GM18502 (cell line): ENCODE results near the gene PLA2G4F.
A peak's percentile ranks its signal among the peaks of the same experiment; 100 is the strongest.

Experiments
- ATAC-seq: cut with Tn5 transposase; IDR thresholded peaks from one replicate; pipeline ENCODE4 v1.9.1; 2021; ENCODE audit warnings: mild to moderate bottlenecking; ENCODE audit not compliant: unreplicated experiment, poor library complexity

The PLA2G4F gene, protein sequence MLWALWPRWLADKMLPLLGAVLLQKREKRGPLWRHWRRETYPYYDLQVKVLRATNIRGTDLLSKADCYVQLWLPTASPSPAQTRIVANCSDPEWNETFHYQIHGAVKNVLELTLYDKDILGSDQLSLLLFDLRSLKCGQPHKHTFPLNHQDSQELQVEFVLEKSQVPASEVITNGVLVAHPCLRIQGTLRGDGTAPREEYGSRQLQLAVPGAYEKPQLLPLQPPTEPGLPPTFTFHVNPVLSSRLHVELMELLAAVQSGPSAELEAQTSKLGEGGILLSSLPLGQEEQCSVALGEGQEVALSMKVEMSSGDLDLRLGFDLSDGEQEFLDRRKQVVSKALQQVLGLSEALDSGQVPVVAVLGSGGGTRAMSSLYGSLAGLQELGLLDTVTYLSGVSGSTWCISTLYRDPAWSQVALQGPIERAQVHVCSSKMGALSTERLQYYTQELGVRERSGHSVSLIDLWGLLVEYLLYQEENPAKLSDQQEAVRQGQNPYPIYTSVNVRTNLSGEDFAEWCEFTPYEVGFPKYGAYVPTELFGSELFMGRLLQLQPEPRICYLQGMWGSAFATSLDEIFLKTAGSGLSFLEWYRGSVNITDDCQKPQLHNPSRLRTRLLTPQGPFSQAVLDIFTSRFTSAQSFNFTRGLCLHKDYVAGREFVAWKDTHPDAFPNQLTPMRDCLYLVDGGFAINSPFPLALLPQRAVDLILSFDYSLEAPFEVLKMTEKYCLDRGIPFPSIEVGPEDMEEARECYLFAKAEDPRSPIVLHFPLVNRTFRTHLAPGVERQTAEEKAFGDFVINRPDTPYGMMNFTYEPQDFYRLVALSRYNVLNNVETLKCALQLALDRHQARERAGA

GRCh38 chr15:42156243-42156922, at the start of gene PLA2G4F:
PLA2G4F (minus strand) TSS chr15:42156636; CDS start chr15:42156549, 87 bp downstream.
- no peak for ATAC-seq

- no peak for ATAC-seq
Measured at GRCh38 chr15:42203891-42204290, 47.5 kb upstream of the PLA2G4F start.

DNA sequence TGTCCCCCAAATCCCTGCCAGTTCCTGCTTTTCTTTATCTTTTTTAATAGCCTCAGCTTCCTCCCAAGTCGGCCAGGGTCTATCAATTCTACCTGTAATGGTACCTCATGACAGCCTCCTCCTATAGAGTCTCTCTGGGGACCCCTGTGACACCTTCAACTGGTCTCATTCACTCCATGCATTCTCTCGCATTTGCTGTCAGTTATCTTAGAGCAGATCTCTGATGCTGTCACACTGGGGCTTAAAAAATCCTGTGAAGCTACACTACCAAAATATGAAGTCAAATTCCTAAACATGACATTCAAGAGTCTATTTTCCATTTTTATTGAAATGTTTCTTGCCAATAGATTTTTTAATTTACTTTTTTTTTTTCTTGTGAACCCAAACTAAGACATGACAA, 46.2 kb upstream of the PLA2G4F start:
- no peak for ATAC-seq

DNA sequence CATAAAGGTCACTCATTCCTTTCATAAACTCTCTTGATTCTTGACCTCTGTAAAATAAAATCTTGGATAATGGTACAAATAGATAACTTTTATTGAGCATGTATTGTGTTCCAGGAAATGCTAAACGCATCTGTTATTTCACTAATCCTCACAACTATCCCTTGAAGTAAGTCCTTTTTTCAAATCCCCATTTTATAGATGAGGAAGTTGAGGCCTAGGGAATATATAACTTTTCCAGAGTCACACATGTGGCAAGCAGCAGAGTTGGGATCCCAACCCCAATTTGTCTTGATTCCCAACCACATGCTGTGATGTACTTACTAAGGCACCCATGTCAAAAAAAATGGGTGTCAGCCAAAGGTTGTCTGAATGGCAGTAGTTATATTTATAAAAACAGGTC, 45.4 kb upstream of the PLA2G4F start:
- ATAC-seq, result no peak

- ATAC-seq, result no peak
Measured at GRCh38 chr15:42199126-42199525, 42.7 kb upstream of the PLA2G4F start.

DNA sequence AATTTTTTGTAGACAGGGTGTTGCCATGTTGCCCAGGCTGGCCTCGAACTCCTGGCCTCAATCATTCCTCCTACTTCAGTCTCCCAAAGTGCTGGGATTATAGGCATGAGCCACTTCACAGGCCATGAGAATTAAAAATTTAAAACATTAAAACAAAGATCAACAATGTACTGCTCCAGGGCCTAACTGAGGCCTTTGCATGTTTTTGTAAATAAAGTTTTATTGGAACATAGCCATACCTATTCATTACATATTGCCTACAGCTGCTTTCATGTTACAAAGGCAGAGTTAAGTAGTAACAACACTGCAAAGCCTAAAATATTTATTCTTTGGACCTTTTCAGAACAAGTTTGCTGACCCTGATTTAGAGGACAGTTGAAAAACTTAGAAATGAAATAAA, 42.1 kb upstream of the PLA2G4F start:
- no peak for ATAC-seq

DNA sequence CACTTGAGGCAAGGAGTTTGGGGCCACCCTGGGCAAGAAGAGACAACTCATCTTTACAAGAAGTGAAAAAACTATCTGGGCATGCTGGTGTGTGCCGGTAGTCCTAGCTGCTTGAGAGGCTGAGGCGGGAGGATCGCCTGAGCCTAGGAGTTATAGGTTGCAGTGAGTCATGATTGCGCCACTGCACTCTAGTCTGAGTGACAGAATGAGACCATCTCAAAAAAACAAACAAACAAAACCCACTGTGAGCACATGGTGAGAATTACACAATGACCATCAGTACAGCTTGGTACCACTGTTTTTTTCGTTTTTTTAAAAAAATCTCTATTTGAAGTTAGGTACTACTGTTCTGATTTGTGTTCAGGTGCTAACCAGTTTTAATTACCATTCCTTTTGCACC, 38.1 kb upstream of the PLA2G4F start:
- no peak for ATAC-seq

DNA sequence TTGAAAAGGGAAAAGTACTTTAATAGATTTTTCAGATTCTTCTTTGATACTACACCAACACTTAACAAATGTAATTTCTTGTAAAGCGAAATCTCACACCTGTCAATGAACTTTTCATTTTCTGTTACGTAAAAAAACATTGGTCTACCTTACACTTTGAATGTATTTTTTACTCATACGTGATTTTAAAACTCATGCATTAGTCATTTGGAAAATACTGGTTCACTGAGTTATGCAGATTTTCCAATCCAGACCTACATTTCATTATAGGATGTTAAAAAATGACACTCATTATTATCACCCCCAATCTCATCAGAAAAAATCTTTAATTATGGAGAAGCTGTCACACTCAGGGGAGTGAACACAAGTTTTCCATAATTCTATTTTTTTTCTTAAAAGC, 36.9 kb upstream of the PLA2G4F start:
- ATAC-seq, result no peak

DNA sequence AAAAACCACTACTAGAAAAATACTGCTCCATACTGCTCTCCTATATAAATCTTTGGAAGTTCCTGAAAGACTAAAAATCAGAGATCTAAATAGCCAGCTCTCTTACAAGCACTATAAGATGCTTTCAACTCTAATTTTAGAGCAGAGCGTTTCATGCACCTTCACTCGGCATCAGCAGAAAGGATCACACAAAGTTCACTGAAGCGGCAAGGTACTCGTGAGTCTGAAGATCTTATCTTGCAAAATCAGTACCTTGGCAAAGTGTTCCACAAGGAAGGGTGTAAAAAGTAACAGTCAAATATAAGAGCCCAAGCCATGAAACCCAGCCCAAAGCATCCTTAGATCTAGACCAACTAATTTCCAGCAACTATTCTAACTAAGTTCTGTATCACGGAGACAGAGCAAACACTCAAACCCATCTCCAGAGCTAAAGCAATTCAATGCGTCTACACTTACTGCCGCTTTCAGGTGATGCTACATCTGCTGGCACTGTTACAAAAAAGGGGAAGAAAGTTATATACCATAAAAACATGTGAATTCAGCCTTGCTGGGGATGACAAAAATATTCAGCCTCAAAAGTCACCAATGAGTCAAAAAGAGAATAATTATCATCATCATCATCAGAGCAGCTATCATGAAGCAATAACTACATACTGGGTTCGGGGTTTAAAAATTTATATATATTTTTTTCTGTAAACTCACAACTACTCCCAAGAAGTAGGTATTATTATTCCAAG, 35.3 kb upstream of the PLA2G4F start:
- peak; percentile 58 for ATAC-seq

DNA sequence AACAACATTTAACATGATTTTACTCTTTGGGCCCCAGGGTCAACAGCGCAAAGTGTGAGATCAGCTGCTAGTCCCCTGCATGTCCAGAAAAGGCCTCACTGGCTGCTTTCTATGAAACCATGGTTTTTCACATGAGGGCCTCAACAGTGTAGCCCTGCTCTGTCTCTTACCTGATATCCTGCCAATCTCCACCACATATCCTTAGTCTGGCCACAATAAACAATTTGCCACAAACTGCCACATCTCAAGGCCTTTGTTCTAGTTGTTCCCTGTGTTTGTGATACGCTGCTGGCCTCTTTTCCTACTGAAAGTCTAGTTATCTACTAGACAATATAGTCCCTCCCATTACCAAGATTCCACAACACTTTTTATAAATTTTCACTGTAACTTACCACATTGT, 33.9 kb upstream of the PLA2G4F start:
- ATAC-seq, result no peak

DNA sequence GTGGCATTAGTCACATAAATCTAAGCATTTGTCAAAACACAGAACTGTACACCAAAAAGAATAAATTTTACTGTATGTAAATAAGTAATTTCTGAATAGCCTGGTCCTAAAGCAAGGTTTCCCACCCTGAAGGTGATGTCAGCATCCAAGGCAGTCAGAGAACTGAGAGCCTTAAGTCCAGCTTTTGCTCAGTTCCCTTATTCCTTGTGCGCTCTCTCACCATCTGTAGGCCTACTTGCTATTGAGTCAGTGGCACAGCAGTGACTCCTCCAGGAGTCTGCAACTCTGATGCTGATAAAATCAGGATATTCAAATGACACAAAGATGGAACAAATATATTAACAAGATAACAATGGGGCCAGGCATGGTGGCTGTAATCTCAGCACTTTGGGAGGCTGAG, 29.4 kb upstream of the PLA2G4F start:
- ATAC-seq, result no peak

DNA sequence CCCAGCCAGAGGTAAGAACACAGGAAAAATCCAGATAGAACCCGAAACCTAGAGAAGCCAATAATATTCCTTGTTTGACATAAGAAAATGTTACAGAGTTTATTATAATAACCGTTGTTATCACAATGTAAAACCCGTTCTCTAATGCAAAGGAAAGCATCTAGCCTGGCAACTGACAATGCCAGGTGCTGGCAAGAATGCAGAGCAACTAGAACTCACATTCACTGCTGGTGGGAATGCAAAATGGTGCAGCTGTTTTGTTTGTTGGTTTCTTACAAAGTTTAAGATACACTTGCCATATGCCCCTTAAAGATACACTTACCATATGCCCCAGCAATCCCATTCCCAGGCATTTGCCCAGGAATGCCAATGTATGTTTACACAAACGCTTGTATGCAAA, 28.3 kb upstream of the PLA2G4F start:
- ATAC-seq, result no peak

DNA sequence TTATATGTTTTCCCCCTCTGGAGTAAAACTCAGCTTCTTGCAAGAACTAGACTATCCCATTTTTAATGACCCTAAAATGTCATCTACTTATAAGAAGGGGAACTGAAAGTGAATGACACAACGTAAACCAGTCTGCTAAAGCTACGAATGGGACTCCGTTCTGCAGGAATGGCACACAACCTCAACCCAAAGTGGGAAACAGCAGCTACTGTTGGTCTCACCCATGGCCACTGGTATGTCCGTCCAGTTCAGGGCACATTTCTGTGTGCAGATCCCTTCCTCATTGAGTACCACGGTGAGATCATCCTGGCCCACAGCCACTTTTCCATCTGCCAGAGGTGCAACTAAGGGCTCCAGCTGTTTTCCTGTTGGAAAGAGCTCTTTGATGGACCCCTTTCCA, 27.9 kb upstream of the PLA2G4F start:
- ATAC-seq, result no peak

DNA sequence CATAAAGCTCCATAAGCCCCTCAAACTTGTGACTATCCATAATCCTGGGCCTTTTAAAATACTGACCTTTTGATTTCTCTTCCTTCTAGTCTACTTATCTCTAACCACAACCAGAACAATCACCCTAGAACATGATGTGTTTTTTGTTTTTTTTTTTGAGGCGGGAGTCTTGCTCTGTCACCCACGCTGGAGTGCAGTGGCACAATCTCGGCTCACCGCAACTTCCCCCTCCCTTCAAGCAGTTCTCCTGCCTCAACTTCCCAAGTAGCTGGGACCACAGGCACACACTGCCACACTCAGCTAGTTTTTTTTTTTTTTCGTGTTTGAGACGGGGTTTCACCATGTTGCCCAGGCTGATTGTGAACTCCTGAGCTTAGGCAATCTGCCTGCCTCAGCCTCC, 26.5 kb upstream of the PLA2G4F start:
- ATAC-seq, result no peak

DNA sequence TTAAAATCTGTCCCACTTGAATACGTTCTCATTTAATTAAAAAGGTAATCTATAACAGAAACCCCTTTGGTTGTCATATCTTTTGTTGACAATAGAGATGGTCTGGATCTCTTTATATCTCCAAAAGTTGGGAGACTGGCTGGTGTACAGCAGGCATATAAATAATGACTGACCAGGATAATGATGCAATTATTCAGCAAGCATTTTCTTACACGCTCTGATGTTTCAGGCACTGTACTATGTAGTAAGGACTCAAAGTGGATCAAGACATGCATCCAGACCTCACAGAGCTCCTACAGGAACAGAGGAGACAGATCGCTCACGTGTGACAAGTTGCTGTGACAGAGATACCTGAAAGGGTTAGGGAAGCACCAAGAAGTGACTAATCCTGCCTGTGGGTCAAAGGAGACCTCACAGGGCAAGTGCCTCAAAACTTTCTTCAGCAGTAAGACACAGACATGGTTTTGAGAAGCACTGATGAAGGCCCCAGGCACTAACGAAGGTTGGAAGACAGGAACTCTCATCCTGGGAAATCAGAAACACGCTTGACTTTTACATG, 26.0 kb upstream of the PLA2G4F start:
- no peak for ATAC-seq

GRCh38 chr15:42178056-42178455, 21.6 kb upstream of the PLA2G4F start:
- no peak for ATAC-seq

- no peak for ATAC-seq
Measured at GRCh38 chr15:42175671-42176070, 19.2 kb upstream of the PLA2G4F start.

GRCh38 chr15:42172475-42172874, 16.0 kb upstream of the PLA2G4F start:
- no peak for ATAC-seq

DNA sequence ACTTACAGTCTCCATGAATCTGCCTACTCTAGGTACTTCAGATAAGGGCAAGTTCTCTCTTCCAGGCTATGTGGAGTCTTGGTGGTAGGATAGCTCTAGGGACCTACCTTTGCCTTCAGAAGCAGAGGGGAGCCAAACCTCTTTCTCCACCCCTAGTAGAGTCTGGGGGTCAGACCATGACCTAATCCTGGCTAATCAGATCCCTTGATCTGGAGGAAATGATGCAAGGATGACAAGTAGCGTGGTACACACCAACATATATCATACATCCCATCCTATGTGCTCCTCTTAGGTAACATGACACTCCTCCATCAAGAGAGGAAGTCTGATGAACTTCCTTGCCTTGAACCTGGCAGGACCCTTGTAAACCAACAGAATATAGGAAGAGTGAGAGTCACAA, 15.4 kb upstream of the PLA2G4F start:
- no peak for ATAC-seq

DNA sequence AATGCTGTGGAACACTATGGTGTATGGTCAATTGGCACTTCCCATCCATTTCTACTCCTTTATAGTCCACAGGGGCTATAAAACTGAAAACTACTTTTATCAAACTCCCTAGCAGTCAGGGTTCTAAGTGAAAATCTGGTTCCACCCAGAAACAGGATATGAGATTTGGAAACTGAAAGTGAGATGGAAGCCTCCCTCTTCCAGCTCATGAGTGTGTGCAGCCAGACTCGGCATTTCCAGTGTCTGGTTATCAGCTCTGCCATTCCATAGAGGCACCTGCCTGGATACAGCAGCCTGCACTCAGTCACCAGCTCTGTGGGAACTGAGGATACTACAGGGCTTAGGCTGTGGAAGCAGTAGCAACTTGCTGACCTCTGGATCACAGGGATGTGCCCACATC, 14.7 kb upstream of the PLA2G4F start:
- no peak for ATAC-seq
